NB4 (cell line): ENCODE measurements around the gene TNNI3K.

ENCODE experiments used
- MYC ChIP-seq: IDR thresholded peaks from 2 replicates; pipeline ENCODE4 v1.6.1; 2011; ENCODE audit warnings: low read depth, low read length
- POLR2A ChIP-seq: IDR thresholded peaks from 2 replicates; pipeline ENCODE4 v1.6.1; 2011; ENCODE audit warnings: mild to moderate bottlenecking; ENCODE audit not compliant: insufficient read length; ENCODE audit errors: extremely low read depth
- TF ChIP-seq, protein P1 (sequence below): IDR thresholded peaks from one replicate; pipeline ENCODE4 v1.5.1; 2012; ENCODE audit warnings: low read depth, low read length
- TF ChIP-seq, protein P2 (sequence below): IDR thresholded peaks from 2 replicates; pipeline ENCODE4 v1.6.1; 2011; ENCODE audit warnings: low read depth, low read length

DNA sequence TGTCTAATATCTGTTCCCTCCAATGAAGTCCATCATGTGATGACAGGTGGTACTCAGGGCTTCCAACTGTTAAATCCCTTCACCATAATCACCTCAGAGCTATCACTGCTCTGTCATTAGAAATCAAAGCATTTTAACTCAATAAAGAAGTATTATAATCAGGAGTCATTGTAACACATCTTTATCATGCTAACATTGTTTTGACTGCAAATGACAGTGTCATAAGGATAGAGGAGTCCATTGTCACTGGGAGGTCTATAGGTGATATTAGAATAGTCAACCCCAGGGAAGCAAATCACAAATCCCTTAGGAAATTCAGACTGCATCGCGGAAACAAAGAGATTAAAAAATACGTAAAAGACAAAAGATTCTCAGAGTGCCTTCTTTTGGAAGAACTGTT lies 246.4 kb downstream of the TNNI3K start:
- TF ChIP-seq, protein P1, sequence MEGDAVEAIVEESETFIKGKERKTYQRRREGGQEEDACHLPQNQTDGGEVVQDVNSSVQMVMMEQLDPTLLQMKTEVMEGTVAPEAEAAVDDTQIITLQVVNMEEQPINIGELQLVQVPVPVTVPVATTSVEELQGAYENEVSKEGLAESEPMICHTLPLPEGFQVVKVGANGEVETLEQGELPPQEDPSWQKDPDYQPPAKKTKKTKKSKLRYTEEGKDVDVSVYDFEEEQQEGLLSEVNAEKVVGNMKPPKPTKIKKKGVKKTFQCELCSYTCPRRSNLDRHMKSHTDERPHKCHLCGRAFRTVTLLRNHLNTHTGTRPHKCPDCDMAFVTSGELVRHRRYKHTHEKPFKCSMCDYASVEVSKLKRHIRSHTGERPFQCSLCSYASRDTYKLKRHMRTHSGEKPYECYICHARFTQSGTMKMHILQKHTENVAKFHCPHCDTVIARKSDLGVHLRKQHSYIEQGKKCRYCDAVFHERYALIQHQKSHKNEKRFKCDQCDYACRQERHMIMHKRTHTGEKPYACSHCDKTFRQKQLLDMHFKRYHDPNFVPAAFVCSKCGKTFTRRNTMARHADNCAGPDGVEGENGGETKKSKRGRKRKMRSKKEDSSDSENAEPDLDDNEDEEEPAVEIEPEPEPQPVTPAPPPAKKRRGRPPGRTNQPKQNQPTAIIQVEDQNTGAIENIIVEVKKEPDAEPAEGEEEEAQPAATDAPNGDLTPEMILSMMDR = no peak
- TF ChIP-seq POLR2A = no peak
- TF ChIP-seq MYC = no peak
- TF ChIP-seq, protein P2, sequence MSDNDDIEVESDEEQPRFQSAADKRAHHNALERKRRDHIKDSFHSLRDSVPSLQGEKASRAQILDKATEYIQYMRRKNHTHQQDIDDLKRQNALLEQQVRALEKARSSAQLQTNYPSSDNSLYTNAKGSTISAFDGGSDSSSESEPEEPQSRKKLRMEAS = no peak
